ENCODE measurements around the gene SELENON.
"Not testable (repeated sequence)": the region's sequence is repeated elsewhere in the genome, so short reads cannot be mapped to it uniquely, and the experiment has no call there.

The SELENON gene

GRCh38 chr1:25820247-25821111 lies 20.5 kb downstream of the SELENON start:
- Mint-ChIP-seq H3K27ac (peak overlapping the region; percentile 95), H3K4me1 (peaks cover 37% of the 10 kb centered on the region), H3K9me3 (no peaks in the 10 kb centered on the region), H3K4me3 (peak overlapping the region; percentile 93), H3K36me3 (peaks cover 20% of the 10 kb centered on the region)
- DNase-seq (ENCODE audit: low spot score in 2 of 2) (peak; percentile 52 to 85), ATAC-seq (peak; percentile 81)

DNA sequence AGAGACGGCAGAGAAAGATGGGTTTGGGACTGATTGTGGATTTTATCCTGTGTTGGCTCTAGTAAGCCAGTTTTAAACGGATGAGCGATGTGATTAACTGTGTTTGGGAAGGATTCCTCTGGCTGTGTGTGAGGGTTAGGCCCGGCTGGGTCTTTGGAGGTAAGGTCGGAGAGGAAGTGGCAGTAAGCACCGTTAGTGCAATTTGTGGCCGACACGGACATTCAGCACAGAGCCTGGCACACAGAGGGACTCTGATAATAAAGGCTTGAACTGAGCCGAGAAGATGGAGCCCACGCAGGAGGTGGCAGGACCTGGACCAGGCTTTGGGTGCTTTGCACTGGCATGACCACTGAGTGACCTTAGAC lies 21.1 kb downstream of the SELENON start:
- peak overlapping the region; percentile 95 for H3K27ac Mint-ChIP-seq
- H3K4me3 Mint-ChIP-seq, result peak overlapping the region; percentile 93
- H3K4me1 Mint-ChIP-seq, result peaks cover 37% of the 10 kb centered on the region
- H3K9me3 Mint-ChIP-seq, result no peaks in the 10 kb centered on the region
- DNase-seq (ENCODE audit: low spot score in 2 of 2) (no peak), ATAC-seq (no peak)
- H3K36me3 Mint-ChIP-seq, result peaks cover 22% of the 10 kb centered on the region

GRCh38 chr1:25821630-25822091 lies 21.7 kb downstream of the SELENON start:
- Mint-ChIP-seq H3K4me1 (peaks cover 37% of the 10 kb centered on the region), H3K9me3 (no peaks in the 10 kb centered on the region), H3K27ac (peak overlapping the region; percentile 95), H3K4me3 (peak overlapping the region; percentile 93), H3K36me3 (peaks cover 28% of the 10 kb centered on the region)
- DNase-seq (ENCODE audit: low spot score in 2 of 2) (no peak), ATAC-seq (no peak)

DNA sequence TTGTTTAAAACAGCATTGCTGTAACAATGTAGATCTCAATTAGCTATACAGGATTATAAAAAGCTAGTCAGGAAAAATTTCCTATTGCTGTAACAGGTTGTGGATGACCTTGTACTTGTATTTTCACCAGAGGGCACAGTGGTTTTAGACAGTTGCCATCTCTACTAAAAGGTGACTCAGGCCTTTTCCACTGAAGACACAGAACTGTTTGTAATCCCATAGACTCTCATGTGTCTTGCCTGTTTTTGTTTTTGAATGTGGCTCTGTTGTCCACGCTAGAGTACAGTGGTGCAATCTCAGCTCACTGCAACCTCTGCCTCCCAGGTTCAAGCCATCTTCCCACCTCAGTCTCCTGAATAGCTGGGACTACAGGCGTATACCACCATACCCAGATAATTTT lies 25.6 kb downstream of the SELENON start:
- H3K36me3 Mint-ChIP-seq, result peaks cover 59% of the 10 kb centered on the region
- H3K9me3 Mint-ChIP-seq, result no peaks in the 10 kb centered on the region
- no peak overlapping the region for H3K4me3 Mint-ChIP-seq
- H3K4me1 Mint-ChIP-seq, result peaks cover 18% of the 10 kb centered on the region
- ATAC-seq (no peak), DNase-seq (ENCODE audit: low spot score in 2 of 2) (no peak)
- H3K27ac Mint-ChIP-seq, result no peak overlapping the region

DNA sequence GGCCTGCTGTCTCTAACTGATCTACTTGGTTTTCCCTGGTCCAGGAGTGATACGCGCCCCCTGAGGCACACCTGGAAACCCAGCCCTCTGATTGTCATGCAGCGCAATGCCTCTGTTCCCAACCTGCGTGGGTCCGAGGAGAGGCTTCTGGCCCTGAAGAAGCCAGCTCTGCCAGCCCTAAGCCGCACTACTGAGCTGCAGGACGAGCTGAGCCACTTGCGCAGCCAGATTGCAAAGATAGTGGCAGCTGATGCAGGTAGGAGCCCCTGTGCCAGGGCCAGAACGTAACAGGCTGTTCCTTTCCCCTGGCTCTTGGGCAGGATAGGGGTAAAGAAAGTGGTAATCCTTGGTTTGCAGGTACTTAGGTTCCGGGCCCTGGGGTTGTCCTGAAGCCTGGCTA lies 26.6 kb downstream of the SELENON start:
- Mint-ChIP-seq H3K27ac (no peak overlapping the region), H3K4me1 (peaks cover 8% of the 10 kb centered on the region), H3K9me3 (no peaks in the 10 kb centered on the region), H3K36me3 (peaks cover 59% of the 10 kb centered on the region), H3K4me3 (no peak overlapping the region)
- ATAC-seq (no peak), DNase-seq (ENCODE audit: low spot score in 2 of 2) (no peak)

- ATAC-seq (no peak), DNase-seq (ENCODE audit: low spot score in 2 of 2) (no peak)
- H3K36me3 Mint-ChIP-seq, result peaks cover 76% of the 10 kb centered on the region
- H3K27ac Mint-ChIP-seq, result no peak overlapping the region
- H3K9me3 Mint-ChIP-seq, result no peaks in the 10 kb centered on the region
- H3K4me1 Mint-ChIP-seq, result no peaks in the 10 kb centered on the region
- no peak overlapping the region for H3K4me3 Mint-ChIP-seq
These were observed 28.5 kb downstream of the SELENON start for GRCh38 chr1:25828491-25828890.

DNA sequence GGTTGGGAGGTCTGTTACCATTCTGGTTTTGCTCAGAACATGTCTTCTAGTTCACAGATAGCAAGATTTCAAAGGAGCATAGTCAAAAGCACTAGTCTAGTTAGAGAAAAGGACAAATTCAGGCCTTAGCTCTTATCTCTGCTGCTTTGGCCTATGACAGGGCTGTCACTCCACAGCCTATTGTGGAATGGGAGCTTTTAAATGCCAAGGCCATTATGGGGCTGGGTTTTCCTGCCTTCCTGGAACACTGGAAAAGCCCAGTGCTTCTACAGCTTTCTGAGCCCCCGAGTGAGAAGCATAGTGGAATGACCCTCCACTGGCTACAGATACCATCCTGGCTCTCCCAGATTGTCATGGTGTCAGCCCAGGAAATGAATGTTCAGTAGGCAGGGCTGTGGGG lies 29.1 kb downstream of the SELENON start:
- Mint-ChIP-seq H3K27ac (no peak overlapping the region), H3K4me3 (no peak overlapping the region), H3K9me3 (no peaks in the 10 kb centered on the region), H3K36me3 (peaks cover 81% of the 10 kb centered on the region), H3K4me1 (no peaks in the 10 kb centered on the region)
- DNase-seq (ENCODE audit: low spot score in 2 of 2), result no peak
- no peak for ATAC-seq

GRCh38 chr1:25831569-25832196 lies 31.7 kb downstream of the SELENON start:
- DNase-seq (ENCODE audit: low spot score in 2 of 2), result no peak
- ATAC-seq, result no peak
- H3K9me3 Mint-ChIP-seq, result no peaks in the 10 kb centered on the region
- no peak overlapping the region for H3K4me3 Mint-ChIP-seq
- no peaks in the 10 kb centered on the region for H3K4me1 Mint-ChIP-seq
- no peak overlapping the region for H3K27ac Mint-ChIP-seq
- H3K36me3 Mint-ChIP-seq, result peaks cover 83% of the 10 kb centered on the region

GRCh38 chr1:25832336-25833037 lies 32.5 kb downstream of the SELENON start:
- ATAC-seq (no peak), DNase-seq (ENCODE audit: low spot score in 2 of 2) (no peak)
- Mint-ChIP-seq H3K4me3 (no peak overlapping the region), H3K27ac (no peak overlapping the region), H3K4me1 (no peaks in the 10 kb centered on the region), H3K36me3 (peaks cover 75% of the 10 kb centered on the region), H3K9me3 (no peaks in the 10 kb centered on the region)

DNA sequence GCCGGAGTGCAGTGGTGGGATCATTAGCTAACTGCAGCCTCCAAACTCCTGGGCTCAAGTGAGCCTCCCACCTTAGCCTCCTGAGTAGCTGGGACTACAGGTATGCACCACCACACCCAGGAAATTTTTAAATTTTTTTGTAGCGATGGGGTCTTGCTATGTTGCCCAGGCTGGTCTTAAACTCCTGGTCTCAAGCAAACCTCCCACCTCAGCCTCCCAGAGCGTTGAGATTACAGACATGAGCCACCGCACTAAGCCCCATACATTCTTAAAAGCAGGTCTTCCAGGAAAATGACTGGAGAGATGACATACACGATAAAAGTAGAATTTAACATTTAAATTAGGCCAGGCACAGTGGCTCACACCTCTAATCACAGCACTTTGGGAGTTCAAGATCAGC lies 33.2 kb downstream of the SELENON start:
- Mint-ChIP-seq H3K4me3 (no peak overlapping the region), H3K36me3 (peaks cover 68% of the 10 kb centered on the region), H3K9me3 (no peaks in the 10 kb centered on the region), H3K4me1 (no peaks in the 10 kb centered on the region), H3K27ac (no peak overlapping the region)
- DNase-seq (ENCODE audit: low spot score in 2 of 2), result no peak
- ATAC-seq, result no peak

- Mint-ChIP-seq H3K27ac (no peak overlapping the region), H3K9me3 (peaks cover under 1% of the 10 kb centered on the region), H3K36me3 (peaks cover 51% of the 10 kb centered on the region), H3K4me3 (no peak overlapping the region), H3K4me1 (no peaks in the 10 kb centered on the region)
- no peak for DNase-seq (ENCODE audit: low spot score in 2 of 2)
- no peak for ATAC-seq
These were observed 34.9 kb downstream of the SELENON start for GRCh38 chr1:25834894-25835293.

- no peaks in the 10 kb centered on the region for H3K4me1 Mint-ChIP-seq
- H3K27ac Mint-ChIP-seq, result no peak overlapping the region
- peaks cover 4% of the 10 kb centered on the region for H3K9me3 Mint-ChIP-seq
- DNase-seq (ENCODE audit: low spot score in 2 of 2) (no peak), ATAC-seq (no peak)
- no peak overlapping the region for H3K4me3 Mint-ChIP-seq
- peaks cover 33% of the 10 kb centered on the region for H3K36me3 Mint-ChIP-seq
These were observed 36.7 kb downstream of the SELENON start for GRCh38 chr1:25836695-25837094.

DNA sequence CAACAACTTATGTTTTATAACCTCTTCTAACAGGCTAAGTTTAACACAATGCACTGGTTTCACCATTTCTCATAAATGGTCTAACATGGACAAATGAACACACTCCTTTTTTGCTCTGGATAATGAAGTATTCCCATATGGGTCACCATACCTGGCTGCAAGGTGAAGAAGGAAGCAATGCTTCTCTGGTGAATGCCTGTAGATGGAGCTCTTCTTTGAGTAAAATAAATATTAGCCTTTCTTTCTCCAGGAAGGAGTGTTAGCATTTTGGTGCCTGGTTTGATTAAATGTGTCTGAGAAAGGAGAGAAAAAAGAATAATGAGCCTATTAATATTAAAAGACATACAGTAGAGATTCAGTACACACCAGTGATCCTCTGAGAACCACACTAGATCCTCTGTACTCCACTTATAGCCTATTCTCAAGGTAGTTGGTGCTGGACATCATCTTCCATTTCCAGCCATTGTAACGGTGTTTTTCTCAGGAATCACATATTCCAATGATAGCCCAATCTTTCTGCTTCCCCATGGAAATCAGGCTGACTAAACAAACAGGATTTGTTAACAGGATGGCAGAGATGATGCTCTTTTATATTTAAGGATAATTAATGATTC lies 37.4 kb downstream of the SELENON start:
- H3K9me3 Mint-ChIP-seq, result peaks cover 4% of the 10 kb centered on the region
- no peak for ATAC-seq
- H3K4me3 Mint-ChIP-seq, result no peak overlapping the region
- no peak overlapping the region for H3K27ac Mint-ChIP-seq
- DNase-seq (ENCODE audit: low spot score in 2 of 2), result no peak
- H3K4me1 Mint-ChIP-seq, result no peaks in the 10 kb centered on the region
- H3K36me3 Mint-ChIP-seq, result peaks cover 26% of the 10 kb centered on the region

DNA sequence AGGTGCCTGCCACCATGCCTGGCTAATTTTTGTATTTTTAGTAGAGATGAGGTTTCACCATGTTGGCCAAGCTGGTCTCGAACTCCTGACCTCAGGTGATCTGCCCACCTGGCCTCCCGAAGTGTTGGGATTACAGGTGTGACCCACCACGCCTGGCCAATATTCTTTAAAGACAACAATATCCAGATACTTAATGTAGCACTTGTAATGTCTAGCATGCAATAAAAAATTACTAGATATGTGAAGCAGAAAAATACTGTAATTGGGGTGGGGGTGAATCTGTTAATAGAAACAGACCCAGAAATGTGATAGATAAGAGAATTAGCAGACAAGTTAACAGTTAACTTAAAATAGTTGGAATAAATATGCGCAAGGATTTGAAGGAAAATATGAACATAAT lies 39.8 kb downstream of the SELENON start:
- not testable (repeated sequence) for H3K9me3 Mint-ChIP-seq, H3K27ac Mint-ChIP-seq

GRCh38 chr1:25843483-25843882 lies 43.5 kb downstream of the SELENON start:
- H3K4me3 Mint-ChIP-seq, result no peak overlapping the region
- ATAC-seq, result no peak
- H3K4me1 Mint-ChIP-seq, result no peaks in the 10 kb centered on the region
- no peaks in the 10 kb centered on the region for H3K36me3 Mint-ChIP-seq
- no peak for DNase-seq (ENCODE audit: low spot score in 2 of 2)
- H3K9me3 Mint-ChIP-seq, result peaks cover 4% of the 10 kb centered on the region
- H3K27ac Mint-ChIP-seq, result no peak overlapping the region

More for the DNA sequence above, 39.8 kb downstream of the SELENON start:
- H3K4me3 Mint-ChIP-seq; H3K4me1 Mint-ChIP-seq; H3K36me3 Mint-ChIP-seq; DNase-seq (ENCODE audit: low spot score in 2 of 2); ATAC-seq: not testable (repeated sequence)

Measured in stimulated activated effector memory CD8-positive, alpha-beta T cell treated with anti-CD3 and anti-CD28 coated beads, Interleukin-12 subunit alpha, Interleukin-12 subunit beta, amount 100 ng/mL, for 72 hours (primary cell).